ENCODE results near the gene TMCO6.
"Not testable (repeated sequence)": the region's sequence is repeated elsewhere in the genome, so short reads cannot be mapped to it uniquely, and the experiment has no call there.

DNA sequence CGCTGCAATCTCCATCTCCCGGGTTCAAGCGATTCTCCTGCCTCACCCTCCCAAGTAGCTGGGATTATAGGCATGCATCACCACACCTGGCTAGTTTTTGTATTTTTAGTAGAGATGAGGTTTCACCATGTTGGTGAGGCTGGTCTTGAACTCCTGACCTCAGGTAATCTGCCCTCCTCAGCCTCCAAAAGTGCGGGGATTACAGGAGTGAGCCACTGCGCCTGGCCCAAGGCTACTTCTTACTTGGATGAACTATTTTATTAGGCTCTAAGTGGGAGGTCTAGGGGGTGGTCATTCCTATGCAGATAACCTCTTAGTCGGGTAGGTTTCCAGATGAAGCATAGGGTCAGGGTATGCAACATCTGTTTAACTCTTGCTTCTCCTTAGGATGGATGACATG is 21.1 kb downstream of the TMCO6 start:
- TF ChIP-seq POU2F2 (IDR thresholded peaks at IDR 0.05; ENCODE audit: low read depth, low read length); POLR2A (IDR thresholded peaks at IDR 0.05; ENCODE audit: low read depth, low read length); POLR2AphosphoS5 (IDR thresholded peaks at IDR 0.05; ENCODE audit: low read depth, low read length); SPI1 (IDR thresholded peaks at IDR 0.05; ENCODE audit: low read depth, low read length); TAF1 (IDR thresholded peaks at IDR 0.05; ENCODE audit: low read depth, low read length); PAX5 (IDR thresholded peaks at IDR 0.05; ENCODE audit: insufficient read depth, low read length, severe bottlenecking): not testable (repeated sequence)
